ENCODE data around the gene CTDNEP1. TPM values are rescaled to one million over a fixed set of nuclear protein-coding genes. Genes with fewer than 3 reads are reported as not detected.

CTDNEP1 gene
- total RNA-seq, 4 donors from 2014 or later: 38.5 to 82.2 (median 65.9) TPM

GRCh38 chr17:7215652-7216180, 35.8 kb downstream of the CTDNEP1 start:
- Histone ChIP-seq H3K27ac (peak overlapping the region in 3 of 4 donors; percentile 51 to 98 (median 97)), H3K9me3 (no peaks in the 10 kb centered on the region), H3K4me3 (peak overlapping the region in 1 of 4 donors; percentile 54), H3K36me3 (no peaks in the 10 kb centered on the region), H3K4me1 (peaks cover 0 to 71% (median 35%) of the 10 kb centered on the region in 4 donors), H3K27me3 (peaks cover 0 to 11% of the 10 kb centered on the region in 2 donors)
- DNase-seq (ENCODE audit: low spot score in 2 of 2): no peak
- TF ChIP-seq POLR2A (IDR thresholded peaks at IDR 0.05): no peak
- no peak for TF ChIP-seq CTCF (IDR thresholded peaks at IDR 0.05)
- no peak for TF ChIP-seq EP300 (IDR thresholded peaks at IDR 0.05)
- 3 to 13% methylated on average over 7 to 10 of the region's 10 CpGs for WGBS, 2 donors

- DNase-seq (ENCODE audit: low spot score in 2 of 2): peak in 1 of 2 donors; percentile 94
- Histone ChIP-seq H3K27me3 (peaks cover 0 to 11% of the 10 kb centered on the region in 2 donors), H3K4me1 (peaks cover 0 to 66% (median 31%) of the 10 kb centered on the region in 4 donors), H3K9me3 (no peaks in the 10 kb centered on the region), H3K36me3 (no peaks in the 10 kb centered on the region), H3K27ac (peak overlapping the region in 3 of 4 donors; percentile 51 to 98 (median 97)), H3K4me3 (peak overlapping the region in 2 of 4 donors; percentile 45 to 54)
- WGBS, 2 donors: 13 to 16% methylated on average over 8 to 9 of the region's 9 CpGs
- TF ChIP-seq CTCF (IDR thresholded peaks at IDR 0.05) (no peak), POLR2A (IDR thresholded peaks at IDR 0.05) (no peak), EP300 (IDR thresholded peaks at IDR 0.05) (no peak)
These were observed 36.3 kb downstream of the CTDNEP1 start for GRCh38 chr17:7215136-7215638.

- Histone ChIP-seq H3K4me1 (peaks cover 0 to 64% (median 31%) of the 10 kb centered on the region in 4 donors), H3K27me3 (peaks cover 0 to 11% of the 10 kb centered on the region in 2 donors), H3K9me3 (no peaks in the 10 kb centered on the region), H3K27ac (peak overlapping the region; percentile 11 to 98 (median 74)), H3K4me3 (peak overlapping the region; percentile 28 to 54 (median 41)), H3K36me3 (no peaks in the 10 kb centered on the region)
- 1% methylated on average over 41 to 45 of the region's 45 CpGs for WGBS, 2 donors
- peak; percentile 94 to 96 for DNase-seq (ENCODE audit: low spot score in 2 of 2)
- peak in 4 of 5 experiments; percentile 55 to 63 (median 61) for TF ChIP-seq CTCF (IDR thresholded peaks at IDR 0.05)
- no peak for TF ChIP-seq POLR2A (IDR thresholded peaks at IDR 0.05)
- TF ChIP-seq EP300 (IDR thresholded peaks at IDR 0.05): peak; percentile 38 to 45
These were observed 37.0 kb downstream of the CTDNEP1 start for GRCh38 chr17:7214300-7215135.

- Histone ChIP-seq H3K4me3 (peak overlapping the region; percentile 28 to 54 (median 41)), H3K27me3 (peaks cover 0 to 11% of the 10 kb centered on the region in 2 donors), H3K27ac (peak overlapping the region in 3 of 4 donors; percentile 51 to 98 (median 97)), H3K36me3 (no peaks in the 10 kb centered on the region), H3K9me3 (no peaks in the 10 kb centered on the region), H3K4me1 (peaks cover 0 to 58% (median 28%) of the 10 kb centered on the region in 4 donors)
- TF ChIP-seq EP300 (IDR thresholded peaks at IDR 0.05) (no peak), CTCF (IDR thresholded peaks at IDR 0.05) (peak in 1 of 5 experiments; percentile 14), POLR2A (IDR thresholded peaks at IDR 0.05) (no peak)
- DNase-seq (ENCODE audit: low spot score in 2 of 2): peak in 1 of 2 donors; percentile 55
- WGBS, 2 donors: 5% methylated on average over 15 of the region's 15 CpGs
These were observed 37.6 kb downstream of the CTDNEP1 start for GRCh38 chr17:7213895-7214299.
